Thoracic aorta (tissue), 2 donors: Measurements from ENCODE around the gene ITSN2. TPM values are rescaled to one million over a fixed set of nuclear protein-coding genes. Genes with fewer than 3 reads are reported as not detected.
A peak's percentile ranks its signal among the peaks of the same experiment; 100 is the strongest.

ENCODE experiments used
- ATAC-seq: fragments of 150-250 bp; one replicate; pipeline ENCODE4 v1.8.0; 2017; ENCODE audit warnings: low read depth; ENCODE audit not compliant: insufficient number of reproducible peaks, low FRiP score
- DNase-seq: peaks from one replicate; pipeline ENCODE4 v3.0.0-alpha.2; 2020; ENCODE audit warnings: low spot score
- H3K27ac ChIP-seq, 2 donors: fragments of 200-600 bp; sonication (generic); 1 replicate in 1 of 2; 2 replicates in 1 of 2; pipeline ENCODE4 v1.5.1; 2016; ENCODE audit warnings: mild to moderate bottlenecking in 2 of 2, moderate library complexity in 2 of 2
- H3K27me3 ChIP-seq: fragments of 200-600 bp; sonication (generic); replicated peaks from 2 replicates; pipeline ENCODE4 v1.6.0; 2016; ENCODE audit warnings: mild to moderate bottlenecking; ENCODE audit not compliant: insufficient read depth
- H3K36me3 ChIP-seq: fragments of 200-600 bp; sonication (generic); one replicate; pipeline ENCODE4 v1.5.1; 2016
- H3K4me1 ChIP-seq, 2 donors: fragments of 200-600 bp; sonication (generic); 1 replicate in 1 of 2; 2 replicates in 1 of 2; pipeline versions ENCODE4 v1.5.1 to v1.6.0; 2016; ENCODE audit warnings: low read depth in 2 of 2, mild to moderate bottlenecking in 1 of 2; ENCODE audit not compliant: control insufficient read depth in 1 of 2
- H3K4me3 ChIP-seq: fragments of 200-600 bp; sonication (generic); 2 replicates; pipeline ENCODE4 v1.5.1; 2016; ENCODE audit warnings: mild to moderate bottlenecking
- H3K9me3 ChIP-seq: fragments of 200-600 bp; sonication (generic); 2 replicates; pipeline ENCODE4 v1.5.1; 2016
- CTCF ChIP-seq: fragments of 200-600 bp; sonication (generic); IDR thresholded peaks from one replicate; pipeline ENCODE4 v1.5.1; 2019; ENCODE audit warnings: antibody characterized with exemption
- total RNA-seq, 2 donors: library from RNA; depleted of rRNA; stranded (reverse); fragments of >200 nt; gene quantifications; one replicate each; pipeline versions ENCODE4 v1.1.0 to v1.2.3, GENCODE V29; 2016

ITSN2 gene
- total RNA-seq, 2 donors from 2014 or later, result 64.0 to 121 TPM

GRCh38 chr2:24375349-24376087 lies 15.2 kb upstream of the ITSN2 start:
- ATAC-seq, result no peak
- H3K27ac ChIP-seq, result no peak overlapping the region

DNA sequence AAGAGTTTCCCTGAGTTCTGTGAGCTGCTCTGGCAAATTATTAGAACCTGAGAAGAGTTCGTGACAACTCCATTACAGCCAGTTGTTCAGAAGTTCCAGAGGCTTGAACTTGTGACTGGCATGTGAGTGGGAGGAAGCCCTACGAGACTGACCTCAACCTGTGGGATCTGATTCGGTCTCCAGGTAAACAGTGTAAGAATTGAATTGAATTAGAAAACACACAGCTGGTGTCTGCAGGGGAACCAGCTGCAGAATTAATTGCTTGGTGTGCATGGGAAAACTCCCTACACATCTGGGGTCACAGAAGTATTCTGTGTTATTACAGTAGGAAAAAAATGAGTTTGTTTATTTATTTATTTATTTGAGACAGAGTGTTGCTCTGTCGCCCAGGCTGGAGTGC lies 14.0 kb upstream of the ITSN2 start:
- TF ChIP-seq CTCF, result no peak
- ATAC-seq (no peak), DNase-seq (no peak)
- Histone ChIP-seq H3K4me1 (no peaks in the 10 kb centered on the region), H3K36me3 (no peaks in the 10 kb centered on the region), H3K4me3 (no peak overlapping the region), H3K27ac (no peak overlapping the region), H3K27me3 (no peaks in the 10 kb centered on the region), H3K9me3 (no peaks in the 10 kb centered on the region)

More at GRCh38 chr2:24375349-24376087, 15.2 kb upstream of the ITSN2 start:
- Histone ChIP-seq H3K4me1 (no peaks in the 10 kb centered on the region), H3K36me3 (no peaks in the 10 kb centered on the region), H3K9me3 (no peaks in the 10 kb centered on the region), H3K27me3 (no peaks in the 10 kb centered on the region), H3K4me3 (no peak overlapping the region)
- no peak for TF ChIP-seq CTCF
- no peak for DNase-seq

DNA sequence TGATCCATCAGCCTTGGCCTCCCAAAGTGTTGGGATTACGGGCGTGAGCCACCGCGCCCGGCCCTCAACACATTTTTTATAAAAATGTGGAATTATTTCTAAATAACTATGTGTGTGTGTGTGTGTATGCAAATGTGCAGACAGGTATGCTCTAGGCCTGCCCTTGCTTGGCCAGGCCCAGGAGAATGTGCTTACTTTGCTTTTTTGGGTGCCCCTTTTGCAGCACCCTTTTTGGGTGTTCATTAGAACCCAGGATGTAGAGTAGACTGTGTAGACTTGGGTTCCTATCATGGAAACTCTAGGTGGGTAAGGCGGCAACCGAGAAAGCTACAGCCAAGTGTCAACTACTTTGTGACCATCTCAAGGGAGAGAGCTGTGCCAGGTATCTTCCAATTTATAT lies 11.7 kb upstream of the ITSN2 start:
- H3K27me3 ChIP-seq, result no peaks in the 10 kb centered on the region
- no peak for ATAC-seq
- no peak overlapping the region for H3K27ac ChIP-seq
- H3K4me3 ChIP-seq, result no peak overlapping the region
- H3K36me3 ChIP-seq, result no peaks in the 10 kb centered on the region
- TF ChIP-seq CTCF, result no peak
- no peaks in the 10 kb centered on the region for H3K4me1 ChIP-seq
- no peak for DNase-seq
- no peaks in the 10 kb centered on the region for H3K9me3 ChIP-seq

GRCh38 chr2:24365826-24366225 lies 5.5 kb upstream of the ITSN2 start:
- H3K4me3 ChIP-seq, result no peak overlapping the region
- no peaks in the 10 kb centered on the region for H3K9me3 ChIP-seq
- H3K27me3 ChIP-seq, result no peaks in the 10 kb centered on the region
- DNase-seq (no peak), ATAC-seq (no peak)
- H3K36me3 ChIP-seq, result no peaks in the 10 kb centered on the region
- peaks cover 17 to 29% of the 10 kb centered on the region in 2 donors for H3K4me1 ChIP-seq
- TF ChIP-seq CTCF, result no peak
- H3K27ac ChIP-seq, result peak overlapping the region; percentile 77 to 80

GRCh38 chr2:24365051-24365450 lies 4.7 kb upstream of the ITSN2 start:
- DNase-seq (peak; percentile 74), ATAC-seq (peak; percentile 81)
- Histone ChIP-seq H3K27ac (peak overlapping the region; percentile 77 to 80), H3K9me3 (no peaks in the 10 kb centered on the region), H3K27me3 (no peaks in the 10 kb centered on the region), H3K4me1 (peaks cover 18 to 32% of the 10 kb centered on the region in 2 donors), H3K36me3 (no peaks in the 10 kb centered on the region), H3K4me3 (peak overlapping the region; percentile 52)
- no peak for TF ChIP-seq CTCF
